Esophagus (tissue), 2 donors: ENCODE results near the gene RNF130. TPM values are rescaled to one million over a fixed set of nuclear protein-coding genes. Genes with fewer than 3 reads are reported as not detected.

ENCODE experiments used
- H3K27ac ChIP-seq, 2 donors: one replicate each; pipeline ENCODE4 v1.5.1; 2013; ENCODE audit warnings: low read depth in 2 of 2, mild to moderate bottlenecking in 2 of 2, inconsistent platforms in 1 of 2, low read length in 1 of 2, moderate library complexity in 1 of 2
- H3K27me3 ChIP-seq, 2 donors: one replicate each; pipeline ENCODE4 v1.6.1; 2013; ENCODE audit warnings: low read length in 2 of 2, control low read depth in 1 of 2, mild to moderate bottlenecking in 1 of 2; ENCODE audit not compliant: insufficient read depth in 2 of 2, control insufficient read depth in 1 of 2
- H3K36me3 ChIP-seq, 2 donors: one replicate each; pipeline ENCODE4 v1.6.1; 2013; ENCODE audit warnings: low read length in 1 of 2; ENCODE audit not compliant: control insufficient read depth in 2 of 2, insufficient read depth in 2 of 2
- H3K4me1 ChIP-seq, 2 donors: one replicate each; pipeline ENCODE4 v1.6.1; 2013; ENCODE audit warnings: low read length in 1 of 2; ENCODE audit not compliant: control insufficient read depth in 2 of 2, insufficient read depth in 2 of 2
- H3K4me3 ChIP-seq, 2 donors: one replicate each; pipeline ENCODE4 v1.5.1; 2013; ENCODE audit warnings: low read length in 2 of 2, mild to moderate bottlenecking in 2 of 2, low read depth in 1 of 2, moderate library complexity in 1 of 2
- H3K9me3 ChIP-seq, 2 donors: one replicate each; pipeline ENCODE4 v1.6.1; 2013; ENCODE audit warnings: mild to moderate bottlenecking in 2 of 2, low read depth in 1 of 2, low read length in 1 of 2, moderate library complexity in 1 of 2; ENCODE audit not compliant: control insufficient read depth in 2 of 2, insufficient read depth in 1 of 2
- WGBS, 2 donors: extraction: QIAGEN DNeasy Blood & Tissue Kit; methylation state at CpG; one replicate each; pipeline ENCODE4 v1.1.7; 2013; 5-methylcytosine and 5-hydroxymethylcytosine counted together
- polyA plus RNA-seq, 2 donors: library from polyadenylated mRNA; stranded (reverse); fragments of 200-250 nt; gene quantifications; one replicate each; pipeline ENCODE4 v1.2.3, GENCODE V29; 2013
- donor health status: healthy with polysubstance abuse.
- donor health status: Bipolar disorder and iron deficiency.

Gene RNF130
- polyA plus RNA-seq, 2 donors = 6.1 to 13.2 TPM

- Histone ChIP-seq H3K4me3 (no peak overlapping the region), H3K27ac (no peak overlapping the region), H3K27me3 (no peaks in the 10 kb centered on the region), H3K4me1 (peaks cover 0 to 8% of the 10 kb centered on the region in 2 donors), H3K9me3 (peaks cover 0 to 3% of the 10 kb centered on the region in 2 donors), H3K36me3 (no peaks in the 10 kb centered on the region)
- WGBS, 2 donors = 54 to 72% methylated on average over 4 of the region's 4 CpGs
These were observed 3.6 kb downstream of the RNF130 start for GRCh38 chr5:180067986-180068385.

DNA sequence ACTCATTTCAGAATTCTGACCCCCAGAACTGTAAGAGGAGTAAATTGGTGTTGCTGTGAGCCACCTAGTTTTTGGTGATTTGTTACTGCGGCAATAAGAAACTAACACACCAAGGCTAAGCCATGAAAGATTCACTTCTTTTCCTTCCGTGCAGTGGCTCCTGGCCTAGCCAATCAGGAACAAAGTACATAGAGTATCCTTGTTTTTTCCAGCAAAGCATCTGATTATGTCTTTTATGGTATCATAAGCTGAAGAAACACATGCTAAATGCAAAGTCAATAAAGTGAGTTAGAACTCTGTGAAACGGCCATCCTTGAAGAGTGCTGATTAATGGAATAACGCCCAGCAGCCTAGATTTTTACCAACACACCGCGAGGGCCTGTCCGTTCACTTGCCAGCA, 11.4 kb downstream of the RNF130 start:
- no peaks in the 10 kb centered on the region for H3K27me3 ChIP-seq
- no peaks in the 10 kb centered on the region for H3K36me3 ChIP-seq
- WGBS, 2 donors = 88 to 95% methylated on average over 7 of the region's 7 CpGs
- H3K4me1 ChIP-seq = no peaks in the 10 kb centered on the region
- no peak overlapping the region for H3K27ac ChIP-seq
- H3K4me3 ChIP-seq = no peak overlapping the region
- no peaks in the 10 kb centered on the region for H3K9me3 ChIP-seq

DNA sequence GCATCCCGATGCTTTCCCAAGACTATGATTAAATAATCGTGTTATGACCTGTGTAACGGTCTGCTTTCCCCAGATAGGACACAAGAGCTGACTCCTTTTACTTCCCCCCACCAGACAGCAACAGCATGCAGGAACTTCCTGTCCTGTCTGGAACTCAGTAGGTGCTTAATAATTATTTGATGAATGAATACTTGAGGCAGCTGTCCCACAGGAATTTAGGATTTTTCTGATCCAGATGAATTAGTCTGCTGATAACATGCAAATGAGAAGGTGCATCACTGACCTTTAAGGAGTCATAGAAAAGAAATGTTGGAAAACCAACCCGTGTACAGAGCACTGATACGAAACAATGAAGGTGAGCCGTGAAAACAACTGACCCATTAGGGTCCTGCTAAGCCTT, 12.2 kb downstream of the RNF130 start:
- H3K27ac ChIP-seq = no peak overlapping the region
- H3K27me3 ChIP-seq = no peaks in the 10 kb centered on the region
- no peaks in the 10 kb centered on the region for H3K36me3 ChIP-seq
- no peaks in the 10 kb centered on the region for H3K4me1 ChIP-seq
- H3K4me3 ChIP-seq = no peak overlapping the region
- no peaks in the 10 kb centered on the region for H3K9me3 ChIP-seq
- WGBS, 2 donors = 85 to 88% methylated on average over 6 of the region's 6 CpGs

- WGBS, 2 donors = 100% methylated on average over 1 of the region's 1 CpG
- Histone ChIP-seq H3K27ac (no peak overlapping the region), H3K27me3 (no peaks in the 10 kb centered on the region), H3K9me3 (no peaks in the 10 kb centered on the region), H3K4me3 (no peak overlapping the region), H3K36me3 (no peaks in the 10 kb centered on the region), H3K4me1 (no peaks in the 10 kb centered on the region)
These were observed 15.4 kb downstream of the RNF130 start for GRCh38 chr5:180056153-180056552.

GRCh38 chr5:180054226-180054625, 17.3 kb downstream of the RNF130 start:
- no peaks in the 10 kb centered on the region for H3K4me1 ChIP-seq
- no peaks in the 10 kb centered on the region for H3K27me3 ChIP-seq
- no peaks in the 10 kb centered on the region for H3K9me3 ChIP-seq
- 80 to 84% methylated on average over 6 of the region's 6 CpGs for WGBS, 2 donors
- no peaks in the 10 kb centered on the region for H3K36me3 ChIP-seq
- no peak overlapping the region for H3K27ac ChIP-seq
- no peak overlapping the region for H3K4me3 ChIP-seq

GRCh38 chr5:180053061-180053602, 18.4 kb downstream of the RNF130 start:
- Histone ChIP-seq H3K4me3 (no peak overlapping the region), H3K9me3 (no peaks in the 10 kb centered on the region), H3K36me3 (no peaks in the 10 kb centered on the region), H3K27me3 (no peaks in the 10 kb centered on the region), H3K27ac (no peak overlapping the region), H3K4me1 (no peaks in the 10 kb centered on the region)
- 66 to 70% methylated on average over 8 of the region's 8 CpGs for WGBS, 2 donors

DNA sequence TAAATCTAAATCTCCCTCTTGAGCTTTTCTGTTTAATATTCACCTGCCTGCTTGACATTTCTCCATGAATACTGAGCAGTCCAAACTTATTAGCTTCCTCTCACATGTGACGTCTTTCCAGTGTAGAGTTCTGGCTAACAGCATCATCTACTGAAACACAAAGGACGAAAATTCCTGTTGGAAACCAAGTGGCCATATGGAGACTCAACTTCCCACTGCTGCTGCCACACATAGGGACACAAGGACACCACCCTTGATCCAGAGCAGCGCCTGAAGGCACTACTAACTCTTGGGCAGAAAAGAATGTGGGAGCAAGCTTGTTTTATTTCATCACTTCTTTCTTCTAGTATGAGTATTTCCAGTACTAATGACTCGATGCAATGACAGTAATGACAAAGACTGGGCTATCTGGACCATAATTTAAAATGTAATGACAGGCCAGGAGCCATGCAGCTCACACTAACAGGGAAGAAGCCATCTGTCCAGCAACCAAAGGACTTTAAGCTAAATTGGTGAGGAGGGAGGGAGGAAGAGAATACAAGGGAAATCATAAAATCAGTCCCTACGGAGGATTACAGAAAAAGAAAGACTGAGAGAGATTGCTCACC, 19.2 kb downstream of the RNF130 start:
- WGBS, 2 donors = 89 to 90% methylated on average over 5 of the region's 5 CpGs
- Histone ChIP-seq H3K36me3 (no peaks in the 10 kb centered on the region), H3K27ac (no peak overlapping the region), H3K4me1 (no peaks in the 10 kb centered on the region), H3K4me3 (no peak overlapping the region), H3K27me3 (no peaks in the 10 kb centered on the region), H3K9me3 (no peaks in the 10 kb centered on the region)

DNA sequence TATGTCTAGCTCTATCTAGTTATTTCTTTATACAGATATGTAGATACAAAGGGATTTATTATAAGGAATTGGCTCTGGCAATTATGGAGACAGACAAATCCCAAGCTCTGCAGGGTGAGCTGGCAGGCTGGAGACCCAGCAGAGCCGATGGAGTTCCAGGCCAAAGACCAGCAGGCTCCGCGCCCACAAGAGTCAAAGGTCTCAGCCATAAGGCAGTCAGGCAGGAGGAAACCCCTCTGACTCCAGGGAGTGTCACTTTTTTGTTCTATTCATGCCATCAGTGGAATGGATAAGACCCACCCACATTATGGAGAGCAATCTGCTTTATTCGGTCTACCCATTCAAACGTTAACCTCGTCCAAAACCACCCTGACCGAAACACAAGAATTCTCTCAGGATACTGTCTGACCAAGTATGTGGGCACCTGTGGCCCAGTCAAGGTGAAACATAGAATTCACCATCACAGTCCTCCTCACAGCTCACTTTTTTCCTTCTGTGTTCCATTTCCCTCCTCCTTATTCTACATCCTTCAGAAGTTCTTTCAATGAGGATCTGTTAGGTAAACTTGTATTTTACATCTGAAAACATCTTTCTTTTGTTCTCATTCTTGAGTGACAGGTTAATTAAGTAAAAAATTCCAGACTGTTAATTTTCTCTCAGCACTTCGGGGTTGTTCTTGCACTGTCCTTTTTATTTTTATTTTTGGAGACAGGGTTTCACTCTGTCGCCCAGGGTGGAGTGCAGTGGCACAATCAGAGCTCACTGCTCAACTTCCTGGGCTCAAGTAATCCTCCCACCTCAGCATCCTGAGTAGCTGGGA, 21.2 kb downstream of the RNF130 start:
- H3K4me3 ChIP-seq = no peak overlapping the region
- WGBS, 2 donors = 85 to 88% methylated on average over 9 of the region's 9 CpGs
- H3K4me1 ChIP-seq = no peaks in the 10 kb centered on the region

GRCh38 chr5:180049185-180049548, 22.4 kb downstream of the RNF130 start:
- H3K27me3 ChIP-seq = no peaks in the 10 kb centered on the region
- H3K27ac ChIP-seq = no peak overlapping the region
- 54 to 68% methylated on average over 2 of the region's 2 CpGs for WGBS, 2 donors
- no peaks in the 10 kb centered on the region for H3K9me3 ChIP-seq
- H3K4me1 ChIP-seq = no peaks in the 10 kb centered on the region
- no peak overlapping the region for H3K4me3 ChIP-seq
- no peaks in the 10 kb centered on the region for H3K36me3 ChIP-seq

More for the DNA sequence above, 21.2 kb downstream of the RNF130 start:
- no peak overlapping the region for H3K27ac ChIP-seq
- no peaks in the 10 kb centered on the region for H3K9me3 ChIP-seq
- H3K36me3 ChIP-seq = no peaks in the 10 kb centered on the region
- H3K27me3 ChIP-seq = no peaks in the 10 kb centered on the region
